Measurements from ENCODE around the gene CMC2. TPM values are rescaled to one million over a fixed set of nuclear protein-coding genes. Genes with fewer than 3 reads are reported as not detected.

The CMC2 gene
- total RNA-seq, 2 donors from 2014 or later: 85.4 to 145 TPM

Other genes starting within 250 kb of the CMC2 start
- 100 to 1,000 TPM in 1 of 2 donors, 10 to 100 TPM in 1; 15.8 to 114 TPM for gene CDYL2, start 202.3 kb downstream of the CMC2 start, total RNA-seq
- 10 to 100 TPM; 27.9 to 49.5 TPM for gene CENPN, start 329 bp upstream of the CMC2 start, total RNA-seq
- 10 to 100 TPM; 24.5 to 29.1 TPM for gene ATMIN, start 29.0 kb upstream of the CMC2 start, total RNA-seq
- under 1 TPM in 1 of 2 donors, not detected in 1; 0.52 TPM for gene C16orf46, start 70.4 kb upstream of the CMC2 start, total RNA-seq
- gene GCSH, start 89.5 kb upstream of the CMC2 start, total RNA-seq: 10 to 100 TPM; 10.6 to 38.7 TPM
- gene BCO1, start 231.8 kb upstream of the CMC2 start, total RNA-seq: not detected